GM21390 (cell line): Measurements from ENCODE around the gene NEDD8.
A peak's percentile ranks its signal among the peaks of the same experiment; 100 is the strongest.
"Not testable (repeated sequence)": the region's sequence is repeated elsewhere in the genome, so short reads cannot be mapped to it uniquely, and the experiment has no call there.

Experiments
- ATAC-seq: cut with Tn5 transposase; IDR thresholded peaks from one replicate; pipeline ENCODE4 v1.9.1; 2021; ENCODE audit not compliant: unreplicated experiment

Gene NEDD8

GRCh38 chr14:24249230-24250021 lies 17.3 kb upstream of the NEDD8 start:
- ATAC-seq: no peak

DNA sequence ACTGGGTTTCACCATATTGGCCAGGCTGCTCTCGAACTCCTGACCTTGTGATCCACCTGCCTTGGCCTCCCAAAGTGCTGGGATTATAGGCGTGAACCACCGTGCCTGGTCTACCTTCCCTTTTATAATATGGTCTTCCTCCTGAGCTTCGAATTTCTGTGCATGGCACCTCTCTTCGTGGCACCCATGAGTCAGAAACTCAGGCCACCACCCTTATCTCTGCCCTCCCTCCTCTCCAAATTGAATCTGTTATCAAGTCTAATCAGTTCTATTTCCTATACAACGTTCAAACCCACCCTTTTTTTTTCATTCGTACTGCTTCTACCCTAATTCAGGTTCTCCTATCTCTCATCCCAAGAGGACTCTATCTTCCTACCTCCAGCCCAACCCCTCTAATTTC lies 15.3 kb upstream of the NEDD8 start:
- ATAC-seq: no peak

DNA sequence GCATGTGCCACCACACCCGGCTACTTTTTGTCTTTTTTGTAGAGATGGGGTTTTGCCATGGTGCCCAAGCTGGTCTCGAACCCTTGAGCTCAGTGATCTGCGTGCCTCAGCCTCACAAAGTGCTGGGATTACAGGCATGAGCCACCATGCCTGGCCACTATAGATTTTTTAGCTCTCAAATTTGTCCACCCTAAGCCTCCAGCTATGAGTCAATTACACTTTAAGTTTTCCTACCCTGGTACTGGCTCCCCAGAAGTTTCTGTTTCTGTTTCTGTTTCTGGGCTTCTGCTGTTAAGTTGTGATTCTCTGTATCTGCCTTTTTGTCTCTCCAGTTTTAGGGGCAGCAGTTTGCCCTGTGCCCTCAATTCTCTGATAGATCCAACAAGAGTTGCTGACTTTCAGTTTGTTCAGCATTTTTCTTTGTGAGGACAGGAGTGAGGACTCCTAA lies 14.6 kb upstream of the NEDD8 start:
- ATAC-seq: no peak

DNA sequence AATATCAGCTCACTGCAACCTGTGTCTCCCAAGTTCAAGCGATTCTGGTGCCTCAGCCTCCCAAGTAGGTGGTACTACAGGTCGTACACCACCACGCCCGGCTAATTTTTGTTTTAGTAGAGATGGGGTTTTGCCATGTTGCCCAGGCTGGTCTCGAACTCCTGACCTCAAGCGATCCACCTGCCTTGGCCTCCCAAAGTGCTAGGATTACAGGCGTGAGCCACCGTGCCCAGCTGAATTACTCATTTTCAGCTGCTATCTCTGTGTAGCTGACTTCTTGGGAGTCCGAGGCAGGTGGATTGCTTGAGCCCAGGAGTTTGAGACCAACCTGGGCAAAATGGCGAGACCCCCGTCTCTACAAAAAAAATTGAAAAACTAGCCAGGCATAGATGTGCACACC lies 13.2 kb upstream of the NEDD8 start:
- ATAC-seq: not testable (repeated sequence)

- ATAC-seq: no peak
Observed at GRCh38 chr14:24243336-24243836, 11.2 kb upstream of the NEDD8 start.

DNA sequence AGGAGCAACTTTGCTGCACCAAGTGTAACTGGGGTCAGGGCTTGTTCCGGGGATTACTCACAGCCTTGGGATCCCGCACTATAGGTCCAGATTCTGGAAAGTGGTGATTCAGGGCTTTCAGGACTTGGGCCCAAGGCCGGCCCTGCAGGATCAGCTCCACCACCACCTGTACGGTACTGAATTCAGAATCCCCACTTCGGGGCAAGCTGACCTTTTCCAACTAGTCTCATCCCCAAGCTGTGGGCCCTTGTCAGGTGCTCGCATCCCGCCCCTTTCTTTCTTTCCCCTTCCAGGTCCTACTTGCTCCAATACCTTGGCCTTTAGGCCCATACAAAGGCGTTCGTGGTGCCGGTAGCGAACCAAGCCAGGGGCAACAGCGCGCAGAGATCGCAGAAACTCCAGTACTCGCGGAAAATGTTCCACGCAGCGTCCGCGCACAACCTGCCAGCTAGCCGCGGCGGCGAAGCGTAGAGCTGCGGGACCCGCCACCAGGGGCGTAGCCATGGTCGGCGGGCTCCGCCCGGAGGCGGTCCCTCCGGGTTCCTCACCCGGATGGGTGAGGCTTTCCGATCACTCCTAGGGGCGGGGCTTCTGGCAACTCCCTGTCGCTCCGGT lies 9.8 kb upstream of the NEDD8 start:
- peak; percentile 77 for ATAC-seq

DNA sequence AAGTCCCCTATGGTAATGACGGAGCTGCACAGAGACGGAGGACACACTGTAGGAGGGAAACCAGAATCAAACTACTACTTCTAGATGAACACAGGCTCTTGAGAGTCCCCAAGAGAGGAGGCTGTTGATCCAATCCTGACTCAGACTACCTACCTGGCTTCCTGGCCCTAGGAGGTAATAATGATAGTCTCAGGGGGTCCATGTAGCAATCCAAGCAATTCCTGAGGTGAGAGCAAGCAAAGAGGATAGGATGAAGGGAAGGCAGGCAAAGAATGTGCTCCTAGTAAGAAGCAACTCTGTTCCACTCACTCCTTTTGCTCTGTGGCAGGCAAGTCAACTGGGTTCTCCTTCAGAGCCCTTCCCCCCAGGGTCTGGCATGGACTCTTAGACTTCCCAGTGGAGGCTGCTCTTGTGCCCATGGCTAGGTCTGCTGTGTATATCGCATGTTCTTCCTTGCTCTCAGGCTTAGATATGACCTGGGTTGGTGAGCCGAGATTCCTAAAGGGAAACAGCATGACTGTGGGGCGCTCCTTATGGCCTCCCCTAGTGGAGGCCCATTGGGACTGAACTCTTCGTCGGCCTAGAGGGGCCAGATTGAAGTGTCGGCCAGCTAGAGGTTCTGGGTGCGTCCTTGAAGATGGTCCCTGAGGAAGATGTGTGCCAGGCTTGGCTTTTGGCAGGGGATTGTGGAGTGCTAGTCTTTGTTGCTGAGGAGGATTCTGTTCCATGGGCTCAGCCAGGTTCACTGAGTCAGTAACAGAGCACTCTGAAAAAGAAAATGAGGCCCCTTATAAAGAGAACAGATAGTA lies 8.1 kb upstream of the NEDD8 start:
- no peak for ATAC-seq

GRCh38 chr14:24238527-24239037 lies 6.4 kb upstream of the NEDD8 start:
- no peak for ATAC-seq

DNA sequence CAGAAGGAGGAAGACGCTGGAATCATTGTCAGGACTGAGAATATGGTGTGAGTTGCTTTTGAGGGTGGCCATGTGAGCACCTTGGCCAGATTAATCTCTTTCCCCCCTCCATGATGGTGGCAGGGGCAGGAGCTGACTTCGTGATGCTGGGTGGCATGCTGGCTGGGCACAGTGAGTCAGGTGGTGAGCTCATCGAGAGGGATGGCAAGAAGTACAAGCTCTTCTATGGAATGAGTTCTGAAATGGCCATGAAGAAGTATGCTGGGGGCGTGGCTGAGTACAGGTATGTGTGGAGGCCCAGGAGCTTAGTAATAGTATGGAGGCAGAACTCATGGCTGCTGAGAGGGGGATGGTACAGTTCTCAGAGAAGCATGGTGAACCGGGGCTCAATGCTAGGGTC lies 6.0 kb upstream of the NEDD8 start:
- ATAC-seq: no peak

GRCh38 chr14:24237463-24237955 lies 5.3 kb upstream of the NEDD8 start:
- no peak for ATAC-seq

GRCh38 chr14:24236689-24237462 lies 4.7 kb upstream of the NEDD8 start:
- no peak for ATAC-seq

GRCh38 chr14:24235804-24236688 lies 3.9 kb upstream of the NEDD8 start:
- ATAC-seq: no peak

GRCh38 chr14:24234095-24235005 lies 2.2 kb upstream of the NEDD8 start:
- no peak for ATAC-seq

- ATAC-seq: no peak
Observed at GRCh38 chr14:24233538-24233866, 1.3 kb upstream of the NEDD8 start.

DNA sequence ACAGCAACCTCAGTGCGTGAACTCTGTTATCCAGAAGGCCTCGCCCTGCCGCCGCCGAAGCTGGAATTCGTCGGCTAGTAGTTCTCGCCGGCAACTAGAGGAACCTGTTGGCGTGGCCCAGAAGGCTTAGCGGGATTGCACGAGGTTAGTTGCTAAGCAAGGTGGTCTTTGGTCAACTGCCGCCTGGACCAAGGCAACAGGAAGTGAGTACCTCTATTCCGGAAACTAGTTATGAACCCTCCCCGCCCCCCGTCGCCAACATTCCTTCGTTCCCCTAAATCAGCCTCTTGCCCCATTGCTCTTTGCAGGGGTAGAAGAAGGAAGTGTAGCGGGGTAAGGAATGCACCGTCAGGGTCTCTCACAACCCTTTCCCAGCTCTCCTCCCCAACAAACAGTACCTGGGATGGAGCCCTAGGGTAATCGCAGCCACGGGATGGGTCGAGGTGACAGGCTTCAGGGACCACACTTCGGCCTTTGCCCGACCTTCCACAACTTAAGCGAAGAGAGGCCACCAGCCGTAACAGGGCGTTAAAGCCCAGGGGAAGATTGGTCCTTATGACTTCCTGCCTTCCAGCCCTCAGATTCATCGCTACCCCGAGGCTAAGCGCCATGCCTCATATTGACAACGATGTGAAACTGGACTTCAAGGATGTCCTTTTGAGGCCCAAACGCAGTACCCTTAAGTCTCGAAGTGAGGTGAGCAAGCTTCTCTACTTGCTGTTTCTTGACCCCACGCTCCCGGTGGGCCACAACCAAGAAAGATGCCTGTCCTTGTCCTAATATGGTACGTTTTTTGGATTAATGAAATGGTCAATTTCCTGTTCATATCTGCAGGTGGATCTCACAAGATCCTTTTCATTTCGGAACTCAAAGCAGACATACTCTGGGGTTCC lies 724 bp upstream of the NEDD8 start, which contains the start of gene GMPR2:
GMPR2 (plus strand) TSS at position 285 of the 893 bp plus-strand sequence; CDS start at position 610, 325 bp downstream.
- peak; percentile 70 for ATAC-seq

GRCh38 chr14:24231263-24232120 lies 675 bp downstream of the NEDD8 start:
- ATAC-seq: no peak
